Left lung (tissue), 10 donors: ENCODE results near the gene IQCK. TPM values are rescaled to one million over a fixed set of nuclear protein-coding genes. Genes with fewer than 3 reads are reported as not detected.
A peak's percentile ranks its signal among the peaks of the same experiment; 100 is the strongest.

Source experiments
- ATAC-seq: fragments of 200-7000 bp; cut with Tn5 transposase; one replicate; pipeline ENCODE4 v1.9.1; 2020; ENCODE audit warnings: moderate library complexity
- DNase-seq, 4 donors: peaks; one replicate each; pipeline ENCODE4 v3.0.0-alpha.2; 2013 to 2020
- H3K27ac ChIP-seq, 2 donors: fragments of 200-600 bp; sonication (generic) in 1 of 2; one replicate each; pipeline versions ENCODE4 v1.5.0 to v1.8.0; 2020 to 2021
- H3K27me3 ChIP-seq, 2 donors: fragments of 200-600 bp; sonication (generic) in 1 of 2; one replicate each; pipeline versions ENCODE4 v1.5.0 to v1.8.0; 2020 to 2021
- H3K36me3 ChIP-seq, 2 donors: fragments of 200-600 bp; sonication (generic) in 1 of 2; one replicate each; pipeline versions ENCODE4 v1.5.0 to v1.8.0; 2020 to 2021
- H3K4me1 ChIP-seq, 2 donors: fragments of 200-600 bp; one replicate each; pipeline ENCODE4 v1.8.0; 2021
- H3K4me3 ChIP-seq, 2 donors: fragments of 200-600 bp; sonication (generic) in 1 of 2; one replicate each; pipeline versions ENCODE4 v1.5.0 to v1.8.0; 2020 to 2021; ENCODE audit warnings: mild to moderate bottlenecking in 1 of 2
- H3K9me3 ChIP-seq, 2 donors: fragments of 200-600 bp; sonication (generic) in 1 of 2; one replicate each; pipeline versions ENCODE4 v1.5.0 to v1.8.0; 2020 to 2021
- CTCF ChIP-seq, 2 donors: fragments of 200-600 bp; sonication (generic) in 1 of 2; IDR thresholded peaks; one replicate each; pipeline versions ENCODE4 v1.5.0 to v1.8.0; 2021; ENCODE audit warnings: antibody characterized with exemption in 2 of 2
- intact Hi-C, 2 donors: fragments of 100-400 bp; cut with DNase I; formaldehyde crosslinking; loops; one replicate each; pipeline versions ENCODE4 v1.11.2 to v1.14.2; 2022
- polyA plus RNA-seq, 6 donors: library from polyadenylated mRNA; unstranded; fragments of 120-200 nt; gene quantifications; one replicate each; pipeline ENCODE4 v1.2.1, GENCODE V29; 2013; ENCODE audit not compliant: insufficient read length in 6 of 6
- total RNA-seq, 2 donors: library from RNA; stranded (reverse); fragmentation: NEBNext Ultra II Directional; extraction: Animal tissue kit (Norgen Biotek cat#: 25700); gene quantifications; one replicate each; pipeline ENCODE4 v1.2.1, GENCODE V29; 2021
- donor health status: DM: no; HTN: yes; CAD: no.
- donor health status: DM: no; HTN: no; CAD: no.

The IQCK gene
- total and polyA plus RNA-seq, 8 donors: 8.0 to 25.3 (median 22.1) TPM

DNA sequence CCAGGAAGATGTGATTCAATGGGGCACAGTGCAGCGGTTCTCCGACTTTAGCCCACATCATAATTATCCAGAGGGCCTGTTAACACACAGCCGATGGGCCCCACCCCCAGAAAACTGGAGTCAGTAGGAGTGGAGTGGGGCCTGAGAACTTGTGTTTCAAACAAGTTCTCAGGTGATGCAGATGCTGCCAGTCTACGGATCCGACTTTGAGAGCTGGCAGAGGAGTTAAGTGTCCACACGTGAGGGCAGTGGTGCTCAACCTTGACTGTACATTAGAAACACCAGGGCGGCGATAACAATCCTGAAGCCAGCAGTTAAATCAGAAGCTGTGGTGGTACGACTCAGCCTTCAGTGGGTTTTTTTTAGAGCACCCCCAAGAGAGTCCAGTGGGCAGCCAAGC is 91.6 kb downstream of the IQCK start:
- Histone ChIP-seq H3K27me3 (no peaks in the 10 kb centered on the region), H3K36me3 (no peaks in the 10 kb centered on the region), H3K4me3 (no peak overlapping the region), H3K9me3 (peaks cover 0 to 10% of the 10 kb centered on the region in 2 donors), H3K4me1 (peaks cover 0 to 9% of the 10 kb centered on the region in 2 donors), H3K27ac (no peak overlapping the region)
- DNase-seq (no peak), ATAC-seq (no peak)
- no peak for TF ChIP-seq CTCF (IDR thresholded peaks at IDR 0.05)
- intact Hi-C loops: no loop called here

DNA sequence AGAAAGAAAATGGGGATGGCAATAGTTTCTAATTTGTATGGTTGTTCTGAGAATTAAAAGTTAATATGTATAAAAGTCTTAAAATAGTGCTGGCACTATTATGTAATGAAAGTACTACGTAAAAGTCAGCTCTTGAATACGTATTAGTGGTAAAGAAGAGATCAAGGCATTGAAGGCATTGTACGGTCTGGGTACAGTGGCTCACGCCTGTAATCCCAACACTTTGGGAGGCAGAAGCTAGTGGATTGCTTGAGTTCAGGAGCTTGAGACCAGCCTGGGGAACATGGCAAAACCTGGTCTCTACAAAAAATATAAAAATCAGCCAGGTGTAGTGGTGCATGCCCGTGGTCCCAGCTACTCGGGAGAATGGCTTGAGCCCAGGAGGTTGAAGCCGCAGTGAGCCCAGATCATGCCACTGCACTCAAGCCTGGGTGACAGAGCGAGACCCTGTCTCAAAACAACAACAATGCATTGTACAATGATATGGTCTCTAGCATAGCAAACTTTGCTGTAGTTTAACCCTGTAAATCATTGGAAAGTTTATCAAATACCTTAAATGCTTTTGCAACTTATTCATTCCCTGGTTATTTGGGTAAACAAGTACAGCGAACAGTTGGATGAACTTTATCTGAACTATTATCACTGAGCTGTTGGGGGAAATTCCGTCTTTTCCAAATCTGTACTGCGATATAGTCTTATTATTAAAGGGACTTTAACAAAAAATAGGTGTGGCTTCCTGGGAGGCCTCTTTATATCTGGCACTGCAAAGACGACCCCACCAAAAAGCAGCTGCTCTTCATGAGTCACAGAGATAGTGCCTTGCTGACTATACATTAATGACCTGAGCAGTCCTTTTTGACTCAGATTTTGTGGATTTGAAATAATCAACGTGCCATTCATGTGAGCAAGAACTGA is 93.0 kb downstream of the IQCK start:
- no peak overlapping the region for H3K4me3 ChIP-seq
- peaks cover 0 to 9% of the 10 kb centered on the region in 2 donors for H3K4me1 ChIP-seq
- intact Hi-C loops: no loop called here
- H3K27me3 ChIP-seq: no peaks in the 10 kb centered on the region
- ATAC-seq (no peak), DNase-seq (peak in 1 of 4 donors; percentile 22)
- H3K9me3 ChIP-seq: peaks cover 0 to 5% of the 10 kb centered on the region in 2 donors
- no peak overlapping the region for H3K27ac ChIP-seq
- H3K36me3 ChIP-seq: no peaks in the 10 kb centered on the region
- no peak for TF ChIP-seq CTCF (IDR thresholded peaks at IDR 0.05)

DNA sequence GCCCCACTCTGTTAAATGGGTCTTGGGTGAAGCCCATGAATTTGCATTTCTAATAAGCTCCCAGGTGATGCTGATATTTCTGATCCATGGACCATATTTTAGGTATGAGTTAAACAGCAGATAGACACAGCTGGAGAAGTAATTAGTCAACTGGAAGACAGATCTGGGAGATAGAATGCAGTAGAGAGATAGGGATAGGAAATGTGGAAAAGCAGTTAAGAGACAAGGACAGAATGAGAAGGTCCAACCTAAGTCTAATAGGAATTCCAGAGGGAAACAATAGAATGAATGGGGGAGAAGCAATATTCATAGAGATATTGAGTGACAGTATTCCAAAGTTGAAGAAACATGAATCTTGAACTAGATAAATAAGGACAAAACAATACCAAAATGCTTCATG is 94.9 kb downstream of the IQCK start:
- no peak for DNase-seq
- peaks cover 0 to 8% of the 10 kb centered on the region in 2 donors for H3K4me1 ChIP-seq
- no peak for ATAC-seq
- H3K27me3 ChIP-seq: no peaks in the 10 kb centered on the region
- peaks cover 0 to 3% of the 10 kb centered on the region in 2 donors for H3K9me3 ChIP-seq
- H3K27ac ChIP-seq: no peak overlapping the region
- no peak for TF ChIP-seq CTCF (IDR thresholded peaks at IDR 0.05)
- intact Hi-C loops: no loop called here
- no peak overlapping the region for H3K4me3 ChIP-seq
- no peaks in the 10 kb centered on the region for H3K36me3 ChIP-seq

GRCh38 chr16:19815418-19815817 is 97.3 kb downstream of the IQCK start:
- Histone ChIP-seq H3K4me3 (no peak overlapping the region), H3K9me3 (peaks cover 0 to 3% of the 10 kb centered on the region in 2 donors), H3K27me3 (no peaks in the 10 kb centered on the region), H3K27ac (no peak overlapping the region), H3K36me3 (no peaks in the 10 kb centered on the region), H3K4me1 (no peaks in the 10 kb centered on the region)
- DNase-seq (no peak), ATAC-seq (no peak)
- intact Hi-C loops: no loop called here
- TF ChIP-seq CTCF (IDR thresholded peaks at IDR 0.05): no peak

DNA sequence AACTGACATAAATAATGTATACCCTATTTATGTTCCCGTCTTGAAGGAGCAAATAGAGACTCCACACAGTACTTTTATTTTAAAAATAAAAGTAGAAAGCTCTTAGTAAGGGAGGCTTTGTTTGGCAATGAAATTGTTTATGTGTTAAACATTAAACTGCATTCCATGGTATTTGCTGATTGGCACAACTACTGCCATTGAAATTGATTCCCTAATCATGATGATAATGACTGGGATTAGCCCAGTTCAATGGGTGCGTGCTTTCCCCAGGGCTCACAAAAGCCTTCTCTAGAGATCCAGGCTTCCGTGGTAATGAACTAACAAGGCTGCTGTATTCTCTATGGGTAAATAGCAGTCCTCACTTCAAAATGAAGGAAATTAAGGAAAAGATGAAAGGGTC is 99.1 kb downstream of the IQCK start:
- no peaks in the 10 kb centered on the region for H3K4me1 ChIP-seq
- no peak overlapping the region for H3K4me3 ChIP-seq
- DNase-seq: no peak
- intact Hi-C loops: no loop called here
- H3K27me3 ChIP-seq: no peaks in the 10 kb centered on the region
- no peak for ATAC-seq
- no peak for TF ChIP-seq CTCF (IDR thresholded peaks at IDR 0.05)
- H3K36me3 ChIP-seq: no peaks in the 10 kb centered on the region
- H3K27ac ChIP-seq: no peak overlapping the region
- peaks cover 0 to 3% of the 10 kb centered on the region in 2 donors for H3K9me3 ChIP-seq
